Measurements from ENCODE around the gene PSMD1. TPM values are rescaled to one million over a fixed set of nuclear protein-coding genes. Genes with fewer than 3 reads are reported as not detected.

Gene PSMD1
- total RNA-seq, 1 donor from 2014 or later, result 83.3 TPM

DNA sequence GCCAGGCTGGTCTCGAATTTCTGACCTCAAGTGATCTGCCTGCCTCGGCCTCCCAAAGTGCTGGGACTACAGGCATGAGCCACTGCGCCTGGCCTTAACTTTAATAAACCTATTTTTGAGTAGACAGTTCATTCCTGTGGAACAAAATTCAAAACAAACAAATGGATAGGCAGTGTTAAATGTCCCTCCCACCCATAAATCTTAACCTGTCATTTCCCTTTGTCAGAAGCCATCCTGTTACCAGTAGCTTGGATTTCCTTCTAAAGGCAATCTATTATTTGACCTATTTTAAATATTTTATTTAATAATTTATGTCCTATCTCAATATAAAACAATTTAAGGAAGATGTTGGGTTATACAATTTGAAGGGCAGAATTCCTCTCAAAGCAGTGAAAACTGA is 25.9 kb upstream of the PSMD1 start:
- Mint-ChIP-seq H3K27ac (no peak overlapping the region), H3K4me1 (peaks cover 9% of the 10 kb centered on the region), H3K27me3 (ENCODE audit: low read depth) (peaks cover 30% of the 10 kb centered on the region), H3K4me3 (no peak overlapping the region), H3K36me3 (no peaks in the 10 kb centered on the region), H3K9me3 (no peaks in the 10 kb centered on the region)
- TF ChIP-seq, protein P1, sequence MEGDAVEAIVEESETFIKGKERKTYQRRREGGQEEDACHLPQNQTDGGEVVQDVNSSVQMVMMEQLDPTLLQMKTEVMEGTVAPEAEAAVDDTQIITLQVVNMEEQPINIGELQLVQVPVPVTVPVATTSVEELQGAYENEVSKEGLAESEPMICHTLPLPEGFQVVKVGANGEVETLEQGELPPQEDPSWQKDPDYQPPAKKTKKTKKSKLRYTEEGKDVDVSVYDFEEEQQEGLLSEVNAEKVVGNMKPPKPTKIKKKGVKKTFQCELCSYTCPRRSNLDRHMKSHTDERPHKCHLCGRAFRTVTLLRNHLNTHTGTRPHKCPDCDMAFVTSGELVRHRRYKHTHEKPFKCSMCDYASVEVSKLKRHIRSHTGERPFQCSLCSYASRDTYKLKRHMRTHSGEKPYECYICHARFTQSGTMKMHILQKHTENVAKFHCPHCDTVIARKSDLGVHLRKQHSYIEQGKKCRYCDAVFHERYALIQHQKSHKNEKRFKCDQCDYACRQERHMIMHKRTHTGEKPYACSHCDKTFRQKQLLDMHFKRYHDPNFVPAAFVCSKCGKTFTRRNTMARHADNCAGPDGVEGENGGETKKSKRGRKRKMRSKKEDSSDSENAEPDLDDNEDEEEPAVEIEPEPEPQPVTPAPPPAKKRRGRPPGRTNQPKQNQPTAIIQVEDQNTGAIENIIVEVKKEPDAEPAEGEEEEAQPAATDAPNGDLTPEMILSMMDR (IDR thresholded peaks at IDR 0.05; ENCODE audit: unreplicated experiment), result no peak
- DNase-seq (ENCODE audit: low spot score in 2 of 2, unreplicated experiment in 2 of 2), result no peak

DNA sequence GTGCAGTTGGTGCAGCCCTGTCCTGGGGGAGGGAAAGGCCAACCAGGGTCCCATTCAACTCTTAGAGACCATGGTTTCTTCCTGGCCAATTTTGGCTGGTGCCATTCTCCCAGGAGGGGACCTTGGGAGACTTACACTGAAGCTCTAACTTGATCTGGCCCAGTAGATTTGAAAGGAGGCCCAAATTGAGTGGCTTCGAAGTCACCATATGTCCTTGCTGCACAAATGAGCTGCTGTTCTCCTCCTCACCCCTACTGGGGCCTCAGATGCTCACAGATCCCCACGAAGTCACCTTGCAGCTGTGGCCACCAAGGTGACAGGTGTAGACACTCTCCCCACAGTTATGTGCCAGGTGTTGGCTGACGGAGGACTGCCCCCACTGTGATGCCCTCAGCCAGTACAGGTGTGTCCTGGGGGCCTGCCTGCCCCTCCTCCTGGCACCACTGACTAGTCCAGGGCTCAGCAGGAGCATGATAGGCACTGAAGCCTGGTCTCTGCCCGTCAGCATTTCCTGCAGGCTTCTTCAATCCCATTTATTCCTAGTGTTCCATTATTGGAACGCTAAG is 24.0 kb upstream of the PSMD1 start:
- peaks cover 45% of the 10 kb centered on the region for H3K27me3 Mint-ChIP-seq (ENCODE audit: low read depth)
- TF ChIP-seq, protein P1 (IDR thresholded peaks at IDR 0.05; ENCODE audit: unreplicated experiment), result no peak

DNA sequence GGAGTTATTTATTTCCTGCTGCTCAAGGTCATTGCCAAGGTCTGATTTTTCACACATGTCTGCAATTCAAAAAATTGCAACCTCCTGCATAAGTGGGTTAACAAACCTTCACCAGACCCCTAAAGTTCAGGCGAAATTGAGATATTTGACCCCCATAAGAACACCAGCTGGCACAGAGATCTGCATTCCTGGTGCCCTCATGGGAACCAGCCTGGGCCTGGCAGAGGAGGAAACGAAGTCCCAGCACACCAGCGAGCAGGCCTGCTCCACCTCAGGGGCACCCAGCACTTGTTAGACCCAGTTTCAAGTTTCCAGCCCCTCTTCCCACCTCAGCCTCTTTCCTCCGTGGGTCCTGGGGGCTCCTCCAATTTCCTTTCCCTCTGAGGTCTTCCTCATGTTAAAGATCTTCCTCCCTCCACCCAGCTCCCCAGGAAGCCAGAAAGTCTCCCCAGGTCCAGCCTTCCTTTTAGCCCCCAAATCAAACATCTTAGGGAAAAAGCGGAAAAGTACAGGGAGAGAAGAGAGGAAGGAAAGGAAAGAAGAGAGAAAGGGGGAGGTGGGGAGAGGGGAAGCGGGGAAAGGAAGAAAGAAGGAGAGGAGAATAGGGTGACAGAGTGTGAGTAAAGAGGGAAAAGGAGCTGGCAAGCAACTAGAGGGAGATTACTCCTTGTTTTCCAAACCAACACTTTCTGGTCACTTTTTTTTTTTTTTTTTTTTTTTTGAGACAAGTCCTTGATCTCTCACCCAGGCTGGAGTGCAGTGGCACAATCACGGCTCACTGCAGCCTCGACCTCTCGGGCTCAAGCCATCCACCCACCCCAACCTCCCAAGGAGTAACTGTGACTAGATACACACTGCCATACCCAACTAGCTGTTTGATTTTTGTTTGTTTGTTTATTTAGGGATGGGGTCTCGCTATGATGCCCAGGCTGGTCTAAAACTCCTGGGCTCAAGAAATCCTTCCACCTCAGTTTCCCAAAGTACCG is 23.2 kb upstream of the PSMD1 start:
- H3K27me3 Mint-ChIP-seq (ENCODE audit: low read depth), result peaks cover 49% of the 10 kb centered on the region
- peak overlapping the region; percentile 26 for H3K27ac Mint-ChIP-seq
- H3K9me3 Mint-ChIP-seq, result no peaks in the 10 kb centered on the region
- H3K36me3 Mint-ChIP-seq, result no peaks in the 10 kb centered on the region
- TF ChIP-seq, protein P1 (IDR thresholded peaks at IDR 0.05; ENCODE audit: unreplicated experiment), result no peak
- H3K4me1 Mint-ChIP-seq, result peaks cover 10% of the 10 kb centered on the region
- H3K4me3 Mint-ChIP-seq, result no peak overlapping the region
- DNase-seq (ENCODE audit: low spot score in 2 of 2, unreplicated experiment in 2 of 2), result no peak

More for the DNA sequence above, 24.0 kb upstream of the PSMD1 start:
- Mint-ChIP-seq H3K4me3 (no peak overlapping the region), H3K36me3 (no peaks in the 10 kb centered on the region), H3K4me1 (peaks cover 9% of the 10 kb centered on the region), H3K9me3 (no peaks in the 10 kb centered on the region), H3K27ac (no peak overlapping the region)
- no peak for DNase-seq (ENCODE audit: low spot score in 2 of 2, unreplicated experiment in 2 of 2)

DNA sequence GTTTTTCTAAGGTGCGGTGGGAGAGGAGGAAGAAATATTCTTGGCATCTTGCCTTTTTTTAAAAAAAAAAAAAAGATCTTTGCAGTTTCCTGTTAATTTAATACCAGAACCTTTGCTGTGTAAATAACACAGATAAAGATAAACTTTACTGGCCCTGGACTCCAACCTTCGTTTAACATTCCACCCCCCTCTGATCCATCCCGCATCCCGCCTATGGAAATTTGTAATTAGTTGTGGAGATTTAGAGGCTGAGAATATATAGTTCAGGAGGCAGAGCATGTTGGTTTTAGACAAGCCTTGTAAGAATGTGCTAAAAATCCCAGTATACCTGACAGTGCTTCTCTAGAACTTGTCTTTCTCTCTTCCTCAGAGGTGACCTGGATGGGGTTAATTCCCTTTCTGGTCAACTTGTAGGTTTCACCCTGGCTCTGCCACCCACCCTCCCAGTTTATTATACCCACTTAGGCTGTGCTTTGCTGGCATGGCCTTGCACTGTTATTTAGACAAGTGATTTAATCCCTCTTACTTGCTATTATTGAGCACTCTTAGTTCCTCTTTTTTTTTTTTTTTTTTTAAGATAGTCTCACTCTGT is 22.3 kb upstream of the PSMD1 start:
- Mint-ChIP-seq H3K36me3 (no peaks in the 10 kb centered on the region), H3K4me1 (peaks cover 11% of the 10 kb centered on the region), H3K27ac (peak overlapping the region; percentile 19), H3K27me3 (ENCODE audit: low read depth) (peaks cover 58% of the 10 kb centered on the region), H3K4me3 (no peak overlapping the region), H3K9me3 (no peaks in the 10 kb centered on the region)
- TF ChIP-seq, protein P1 (IDR thresholded peaks at IDR 0.05; ENCODE audit: unreplicated experiment), result no peak
- no peak for DNase-seq (ENCODE audit: low spot score in 2 of 2, unreplicated experiment in 2 of 2)

DNA sequence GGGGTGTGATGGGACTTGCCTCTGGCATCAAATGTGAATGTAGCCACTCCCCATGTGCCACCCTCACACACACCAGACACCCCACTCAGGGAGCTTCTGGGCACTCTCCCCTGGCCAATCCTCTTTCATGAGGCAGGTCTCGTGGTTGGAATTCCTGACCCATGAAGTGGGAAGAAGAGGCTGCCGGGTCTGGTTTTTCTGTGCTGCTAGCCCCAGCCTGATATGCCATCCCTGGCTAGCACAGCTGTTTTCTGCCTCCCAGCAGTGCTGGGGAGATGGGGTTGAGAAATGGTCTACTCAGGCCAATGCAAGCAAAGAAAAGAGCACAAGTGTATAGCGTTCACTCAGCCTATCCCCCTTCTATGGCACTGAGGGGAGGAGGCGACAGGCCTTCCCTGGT is 20.5 kb upstream of the PSMD1 start:
- TF ChIP-seq, protein P1 (IDR thresholded peaks at IDR 0.05; ENCODE audit: unreplicated experiment), result no peak

More for the DNA sequence above, 20.5 kb upstream of the PSMD1 start:
- Mint-ChIP-seq H3K4me3 (peak overlapping the region; percentile 42), H3K9me3 (no peaks in the 10 kb centered on the region), H3K36me3 (peaks cover 2% of the 10 kb centered on the region), H3K27me3 (ENCODE audit: low read depth) (peaks cover 75% of the 10 kb centered on the region), H3K27ac (no peak overlapping the region), H3K4me1 (peaks cover 11% of the 10 kb centered on the region)
- DNase-seq (ENCODE audit: low spot score in 2 of 2, unreplicated experiment in 2 of 2), result no peak
